Hematopoietic multipotent progenitor cell treated with erythropoietin and hydrocortisone succinate and interleukin-3 and kit ligand, for 17 days (in vitro differentiated cells): ENCODE results near the gene TMEM97.
A peak's percentile ranks its signal among the peaks of the same experiment; 100 is the strongest.

Source experiments
- DNase-seq: peaks from one replicate; pipeline ENCODE4 v3.0.0-alpha.2; 2015; ENCODE audit warnings: low spot score

The TMEM97 gene

DNA sequence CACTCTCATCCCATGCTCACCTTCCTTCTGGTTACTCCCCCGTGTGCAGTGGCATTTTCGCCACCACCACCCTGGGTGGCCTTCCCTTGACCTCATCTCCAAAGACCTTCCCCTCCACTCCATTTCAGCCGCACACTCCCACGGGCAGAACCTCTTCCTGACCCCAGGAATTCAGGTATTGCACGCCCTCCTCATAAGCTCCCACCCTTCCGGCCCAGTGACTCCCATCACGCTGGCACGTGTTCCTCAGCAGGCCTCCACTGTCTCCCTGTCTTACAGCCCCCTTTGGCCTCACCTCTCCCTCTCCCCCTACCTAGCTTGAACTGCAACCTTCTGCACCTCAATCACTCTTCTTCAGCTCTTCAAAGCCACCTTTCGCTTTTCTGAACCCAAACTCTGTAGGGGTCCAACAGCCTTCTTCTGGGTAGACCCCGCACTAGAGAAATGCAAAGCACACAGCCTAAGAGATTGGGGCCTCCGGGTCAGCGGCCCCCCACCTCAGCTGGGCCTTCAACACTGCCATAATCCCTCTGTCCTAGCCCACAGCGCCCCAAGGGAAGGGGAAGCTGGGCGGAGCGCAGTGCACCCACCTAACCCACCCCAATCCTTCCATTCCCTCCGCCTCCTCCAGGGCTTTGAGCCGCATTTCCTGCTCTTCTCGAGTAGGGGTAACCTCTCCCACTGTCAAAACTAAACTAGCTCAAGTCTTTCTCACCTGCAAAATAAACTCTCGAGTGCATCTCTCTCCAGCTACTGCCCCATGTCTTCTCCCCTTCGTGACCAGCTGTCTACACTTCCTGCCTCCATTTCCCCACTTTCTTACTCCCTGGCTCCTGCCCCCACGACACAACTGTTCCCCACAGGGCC lies 1.7 kb upstream of the TMEM97 start:
- no peak for DNase-seq

DNA sequence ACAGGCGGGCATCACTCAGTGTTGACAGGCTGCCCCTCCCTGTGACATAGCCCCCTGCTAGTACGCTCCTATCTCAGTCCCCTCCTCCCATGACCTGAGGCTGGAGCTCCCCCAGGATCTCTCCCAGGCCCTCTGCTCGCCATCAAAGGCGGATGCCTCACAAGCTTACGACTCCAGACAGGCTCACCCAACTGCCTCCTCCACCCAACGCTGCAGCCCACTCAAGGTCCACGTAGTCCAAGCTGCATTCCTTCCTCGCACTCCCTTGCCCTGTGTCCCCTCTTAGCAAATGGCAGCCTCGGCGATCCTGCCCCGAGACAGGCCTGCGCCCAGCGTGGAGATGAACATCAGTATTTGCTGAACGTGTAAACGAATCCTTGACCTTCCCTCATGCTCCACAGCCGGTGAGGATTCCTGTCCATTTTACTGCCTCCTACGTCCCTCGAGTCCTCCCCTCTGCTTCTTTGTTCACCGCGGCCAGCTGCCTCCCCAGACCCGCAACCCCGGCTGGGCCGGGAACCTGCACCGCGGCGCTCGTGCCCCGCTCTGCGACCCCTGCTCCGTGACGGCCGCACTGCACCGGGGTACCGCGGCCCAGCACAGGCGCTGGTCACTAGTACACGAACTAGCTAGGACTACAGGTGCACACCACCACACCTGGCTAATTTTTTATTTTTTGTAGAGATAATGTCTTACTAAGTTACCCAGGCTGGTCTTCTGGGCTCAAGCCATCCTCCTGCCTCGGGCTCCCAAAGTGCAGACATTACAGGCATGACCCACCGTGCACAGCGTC lies 838 bp upstream of the TMEM97 start:
- no peak for DNase-seq

DNA sequence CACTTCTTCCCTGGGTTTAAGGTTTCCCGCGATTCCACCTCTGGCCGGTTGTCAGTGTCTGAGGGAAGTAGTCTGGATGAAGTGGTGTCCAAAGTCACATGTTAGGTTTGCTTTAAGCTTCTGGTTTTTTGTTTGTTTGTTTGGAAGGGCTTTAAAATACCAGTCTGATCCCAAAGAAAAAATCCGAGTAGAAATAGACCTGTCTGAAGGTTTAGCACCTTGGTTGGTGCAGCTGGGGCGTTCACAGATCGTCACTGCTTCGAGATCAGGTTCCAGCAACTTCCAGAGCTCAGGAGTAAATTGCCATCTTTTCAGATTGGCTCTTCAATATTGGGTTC lies 567 bp downstream of the TMEM97 start:
- no peak for DNase-seq

DNA sequence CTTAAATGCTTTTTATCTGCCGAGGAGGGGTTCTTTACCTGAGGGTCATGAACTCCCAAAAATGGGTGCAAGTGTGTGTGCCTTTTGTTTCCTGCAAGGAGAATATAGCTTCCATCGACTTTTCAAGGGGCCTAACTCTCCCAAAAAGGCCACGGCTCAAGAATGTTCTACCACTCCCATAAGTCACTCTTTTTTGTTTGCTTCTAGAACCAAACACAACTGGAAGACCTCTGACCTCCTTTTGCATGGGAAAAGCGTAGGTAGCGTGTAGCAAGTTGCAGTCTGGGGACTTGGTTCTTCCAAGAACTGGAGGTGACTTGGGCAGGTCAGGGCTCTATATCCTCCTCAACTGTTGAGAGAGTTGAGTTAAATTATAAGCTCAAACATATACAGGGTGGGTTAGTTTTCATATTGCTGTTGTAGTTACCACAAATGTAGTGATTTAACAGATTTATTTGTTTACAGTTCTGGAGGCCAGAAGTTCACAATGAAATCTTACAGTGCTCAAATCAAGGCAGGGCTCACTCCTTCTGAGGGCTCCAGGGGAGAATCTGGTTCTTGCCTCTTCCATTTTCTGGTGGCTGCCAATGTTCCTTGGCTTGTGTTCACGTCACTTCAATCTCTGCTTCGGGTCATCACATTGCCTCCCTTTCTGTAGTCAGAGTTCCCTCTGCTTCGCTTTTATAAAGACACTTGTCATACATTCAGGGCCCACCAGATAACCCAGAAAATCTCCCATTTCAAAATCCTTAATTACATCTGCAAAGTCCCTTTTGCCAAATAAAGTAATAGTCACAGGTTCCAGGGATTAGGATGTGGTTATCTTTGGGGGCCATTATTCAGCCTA lies 1.4 kb downstream of the TMEM97 start:
- DNase-seq, result no peak

DNA sequence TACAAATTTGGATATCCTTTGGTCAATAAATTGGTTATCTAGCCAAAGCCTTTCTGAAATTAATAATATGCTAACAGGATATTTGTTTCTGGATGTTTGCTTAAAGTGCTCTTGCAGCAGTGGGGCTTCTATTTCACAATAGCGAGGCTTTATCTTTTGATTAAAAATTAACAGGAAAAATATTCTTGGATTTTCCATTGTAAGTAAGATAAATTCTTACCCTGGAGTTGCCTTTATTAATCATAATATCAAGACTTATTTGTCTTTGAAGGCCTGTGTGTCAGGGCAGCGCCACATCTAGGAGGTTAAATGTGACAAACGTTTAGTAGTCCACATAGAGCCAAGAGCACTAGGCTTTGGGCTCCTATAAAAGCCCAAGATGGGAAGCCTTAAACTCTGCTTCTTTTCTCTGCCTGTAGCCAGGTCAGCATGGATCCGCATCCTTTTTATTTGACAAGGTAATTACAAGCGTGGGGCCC lies 5.3 kb downstream of the TMEM97 start:
- DNase-seq, result no peak

DNA sequence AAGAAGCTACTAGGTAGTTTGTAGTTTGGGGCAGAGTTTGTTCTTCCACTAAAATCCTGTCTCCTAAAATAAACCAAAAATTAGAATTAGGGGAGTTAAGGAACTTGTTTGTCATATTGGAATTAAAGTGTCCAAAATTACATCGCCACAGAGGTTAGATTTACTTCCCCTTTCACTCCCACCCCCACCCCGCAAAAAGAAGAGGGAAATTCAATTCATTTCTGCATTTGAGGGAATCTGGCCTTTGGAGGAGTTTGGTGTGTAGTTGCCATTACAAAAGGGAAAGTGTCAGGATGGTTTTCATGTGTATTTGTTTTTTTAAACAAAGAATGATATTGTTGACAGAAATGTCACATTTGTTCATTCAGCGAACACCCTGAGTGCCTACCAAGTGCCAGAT lies 5.8 kb downstream of the TMEM97 start:
- DNase-seq, result no peak

DNA sequence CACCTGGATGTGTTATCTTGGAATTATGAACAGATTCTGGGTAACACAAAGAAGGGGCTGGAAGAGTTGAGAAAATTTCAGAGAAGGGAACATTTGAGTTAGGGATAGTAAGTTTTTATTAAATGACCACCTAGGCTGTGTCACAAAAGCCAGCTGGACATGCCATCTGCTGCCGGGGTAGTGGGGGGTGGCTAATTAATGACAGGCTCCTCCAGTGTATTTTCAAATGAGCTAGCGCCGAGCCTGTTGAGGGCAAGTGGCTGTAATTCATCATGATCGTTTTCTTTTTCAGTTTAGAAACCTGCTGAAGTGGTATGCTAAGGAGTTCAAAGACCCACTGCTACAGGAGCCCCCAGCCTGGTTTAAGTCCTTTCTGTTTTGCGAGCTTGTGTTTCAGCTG lies 6.2 kb downstream of the TMEM97 start:
- no peak for DNase-seq

DNA sequence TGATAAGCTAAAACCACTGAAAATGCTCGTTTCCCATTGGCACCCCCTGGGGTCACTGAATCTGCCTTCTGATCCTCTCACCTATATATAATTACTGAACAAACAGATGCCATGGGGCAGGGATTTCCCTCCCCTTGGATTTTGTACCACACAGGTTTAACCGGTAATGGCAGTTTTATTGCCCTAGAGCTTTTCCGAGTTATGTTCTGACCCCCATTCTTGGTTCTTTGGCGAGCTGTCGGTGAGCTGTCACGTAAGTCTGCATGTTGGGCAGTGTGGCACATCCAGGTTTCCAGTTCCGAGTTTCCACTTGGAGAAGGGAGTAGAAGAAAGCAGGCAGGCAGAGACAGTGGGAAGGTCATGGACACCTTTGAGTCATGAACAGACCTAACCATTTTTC lies 7.1 kb downstream of the TMEM97 start:
- DNase-seq, result no peak

DNA sequence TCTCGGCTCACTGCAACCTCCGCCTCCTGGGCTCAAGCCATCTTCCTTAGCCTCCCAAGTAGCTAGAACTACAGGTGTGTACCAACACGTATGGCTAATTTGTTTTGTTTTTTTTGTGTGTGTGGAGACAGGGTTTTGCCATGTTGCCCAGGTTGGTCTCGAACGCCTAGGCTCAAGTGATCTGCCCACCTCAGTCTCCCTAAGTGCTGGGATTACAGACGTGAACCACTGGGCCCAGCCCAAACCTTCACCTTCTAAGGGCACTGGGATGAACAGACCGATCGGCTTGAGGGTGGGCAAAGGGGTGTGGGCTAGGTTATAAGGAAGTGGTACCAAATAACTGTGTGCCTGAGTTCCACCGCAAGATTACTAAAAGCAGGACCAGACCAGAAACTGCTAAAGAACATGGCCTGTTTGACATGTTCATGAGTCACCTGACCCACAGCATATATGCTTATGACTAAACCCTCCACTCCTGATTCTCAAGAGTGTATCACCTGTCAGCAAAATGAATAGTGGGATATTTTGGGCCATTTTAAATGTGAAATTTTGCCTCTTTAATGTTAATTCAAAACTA lies 8.1 kb downstream of the TMEM97 start:
- DNase-seq, result no peak

DNA sequence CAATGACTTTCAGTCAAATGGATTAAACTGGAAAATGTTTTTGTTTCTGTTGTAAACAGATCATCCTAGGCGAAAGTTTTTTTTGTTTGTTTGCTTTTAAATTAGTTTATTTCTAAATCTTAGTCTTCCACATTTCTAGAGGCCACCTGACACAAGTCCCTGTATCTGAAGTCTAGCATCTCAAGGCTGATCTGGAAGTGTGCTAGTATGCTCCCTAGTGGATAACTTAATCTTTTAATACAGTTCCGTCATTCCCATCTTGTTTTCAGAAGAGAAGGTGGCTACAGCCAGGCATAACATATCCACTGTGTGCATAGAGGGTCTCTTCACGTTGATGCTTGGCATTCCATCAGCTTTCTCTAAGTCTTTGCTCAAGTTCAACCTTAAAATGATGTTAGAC lies 8.7 kb downstream of the TMEM97 start:
- no peak for DNase-seq

DNA sequence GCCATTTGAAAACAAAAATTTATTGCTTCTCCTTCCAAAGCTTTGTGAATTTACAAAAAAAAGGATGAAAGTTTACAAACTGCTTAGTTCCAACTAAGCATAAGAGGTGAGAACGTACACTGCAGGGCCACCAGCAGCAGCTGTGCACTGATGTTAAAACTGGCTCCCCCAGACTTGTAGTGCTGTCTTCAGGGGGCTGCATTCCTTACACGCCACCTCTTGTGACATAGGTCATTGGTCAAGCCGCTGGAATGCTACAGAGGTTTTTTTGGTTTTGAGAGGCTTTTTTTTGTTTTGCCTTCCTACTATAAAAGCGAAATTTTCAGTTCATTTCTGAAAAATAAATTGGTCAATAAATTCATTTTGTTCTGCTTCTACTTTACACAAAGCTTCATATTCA lies 9.3 kb downstream of the TMEM97 start:
- DNase-seq, result no peak

DNA sequence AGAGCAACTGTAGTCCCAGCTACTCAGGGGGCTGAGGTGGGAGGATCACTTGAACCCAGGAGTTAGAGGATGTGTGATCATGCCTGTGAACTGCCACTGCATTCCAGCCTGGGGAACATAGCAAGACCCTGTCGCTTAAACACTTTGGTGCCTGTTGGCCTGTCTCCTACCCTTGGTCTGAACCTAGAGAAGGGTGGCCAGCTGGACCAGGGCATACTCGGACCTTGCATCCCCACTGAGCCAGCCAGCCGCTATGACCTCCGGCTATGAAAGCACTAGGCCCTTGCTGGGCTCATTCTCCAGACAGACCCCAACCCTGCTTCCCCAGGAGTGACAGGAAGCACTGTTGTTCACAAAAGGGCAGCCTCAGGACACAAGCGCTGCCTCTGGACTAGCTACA lies 11.7 kb downstream of the TMEM97 start:
- DNase-seq, result no peak

DNA sequence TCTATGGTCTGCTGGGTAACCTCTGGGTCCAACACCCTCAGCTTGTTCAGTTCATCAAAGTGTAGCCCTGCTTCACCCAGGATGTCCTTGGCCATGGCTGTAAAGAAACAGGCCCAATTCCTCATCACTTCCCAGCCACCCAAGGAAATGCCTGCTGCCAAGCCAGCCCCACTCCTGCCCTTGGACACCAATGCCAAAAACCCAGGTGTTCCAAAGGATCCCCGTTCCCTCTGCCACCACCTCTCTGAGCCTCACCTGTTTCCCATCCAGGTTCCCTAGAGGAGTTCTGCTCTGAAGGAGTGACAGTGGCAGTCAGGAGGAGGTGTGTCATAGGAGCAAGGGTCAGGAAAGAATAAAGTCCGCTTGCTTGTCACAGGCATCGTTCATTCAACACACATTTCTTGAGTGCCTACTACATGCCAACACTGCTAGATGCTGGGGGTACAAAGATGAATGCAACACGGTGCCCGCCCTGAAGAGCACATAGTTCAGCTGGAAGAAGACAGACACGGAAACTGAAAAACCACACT lies 13.0 kb downstream of the TMEM97 start:
- DNase-seq, result no peak

DNA sequence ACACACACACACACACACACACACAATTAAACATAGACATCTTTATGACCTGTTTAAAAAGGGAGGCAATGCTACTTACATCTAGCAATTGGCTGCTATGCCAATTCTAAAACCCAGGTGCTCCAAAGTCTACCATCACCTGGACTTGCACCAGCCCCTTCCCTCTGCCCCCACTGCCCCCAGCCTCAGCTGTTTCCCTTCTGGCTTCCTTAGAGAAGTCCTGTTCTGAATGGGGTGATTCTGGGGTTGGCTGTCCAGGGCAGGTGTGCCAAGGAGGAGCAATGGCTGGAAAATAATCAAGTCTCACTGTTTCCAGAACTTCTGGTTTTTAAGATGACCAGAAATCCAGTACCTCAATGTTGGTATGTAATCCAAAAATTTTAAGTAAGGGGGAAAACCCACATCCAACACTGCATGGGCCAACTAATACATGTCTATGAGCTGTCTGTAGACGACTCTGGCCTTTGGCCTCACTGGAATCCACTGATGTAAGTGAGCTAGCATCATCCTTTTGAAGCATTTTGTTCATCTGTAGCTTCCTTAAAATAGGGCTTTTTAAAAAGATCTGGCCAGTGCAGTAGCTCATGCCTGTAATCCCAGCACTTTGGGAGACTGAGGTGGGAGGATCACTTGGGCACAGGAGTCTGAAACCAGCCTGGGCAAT lies 14.2 kb downstream of the TMEM97 start:
- no peak for DNase-seq

DNA sequence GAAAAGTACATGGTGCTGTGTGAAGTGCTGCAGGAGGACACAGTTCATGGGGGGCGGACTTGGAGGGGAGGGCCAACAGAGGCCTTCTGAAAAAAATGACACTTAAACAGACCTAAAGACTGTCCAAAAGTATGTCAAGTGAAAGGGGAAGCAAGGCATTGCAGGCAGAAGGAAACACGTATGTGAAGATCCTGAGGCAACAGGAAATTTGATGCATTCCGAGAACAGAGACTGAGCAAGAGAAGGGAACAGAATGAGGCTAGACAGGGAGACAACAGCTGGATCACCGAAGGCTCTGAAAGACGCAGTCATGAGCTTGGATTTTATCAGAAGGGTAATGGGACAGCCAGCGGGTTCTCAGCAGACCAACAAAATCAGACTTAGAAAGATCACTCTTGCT lies 15.2 kb downstream of the TMEM97 start:
- DNase-seq, result no peak

DNA sequence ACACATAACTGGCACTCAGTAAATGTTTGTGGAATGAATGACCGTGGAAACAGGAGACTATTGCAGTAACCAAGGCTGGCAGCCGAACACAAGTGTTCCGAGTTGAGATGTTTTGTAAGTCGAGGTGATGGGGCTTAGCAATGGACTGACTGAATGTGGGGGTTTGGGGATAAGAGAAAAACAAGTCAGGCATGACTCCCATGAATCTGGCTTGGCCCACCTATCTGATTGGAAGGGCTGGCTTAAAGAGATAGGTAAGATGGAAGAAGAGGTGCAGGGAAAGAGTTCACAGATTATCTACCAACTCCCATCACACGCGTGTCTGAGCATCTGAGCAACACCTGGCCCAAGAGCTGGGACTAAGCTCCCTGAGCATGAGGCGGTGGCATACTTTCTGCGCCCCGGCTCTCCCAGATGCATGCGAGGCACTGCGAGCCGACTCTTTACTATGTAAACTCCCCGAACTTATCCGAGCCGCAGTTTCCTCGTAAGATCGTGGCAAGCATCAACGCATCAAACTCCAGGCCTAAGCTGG lies 15.7 kb downstream of the TMEM97 start:
- DNase-seq, result peak; percentile 34

DNA sequence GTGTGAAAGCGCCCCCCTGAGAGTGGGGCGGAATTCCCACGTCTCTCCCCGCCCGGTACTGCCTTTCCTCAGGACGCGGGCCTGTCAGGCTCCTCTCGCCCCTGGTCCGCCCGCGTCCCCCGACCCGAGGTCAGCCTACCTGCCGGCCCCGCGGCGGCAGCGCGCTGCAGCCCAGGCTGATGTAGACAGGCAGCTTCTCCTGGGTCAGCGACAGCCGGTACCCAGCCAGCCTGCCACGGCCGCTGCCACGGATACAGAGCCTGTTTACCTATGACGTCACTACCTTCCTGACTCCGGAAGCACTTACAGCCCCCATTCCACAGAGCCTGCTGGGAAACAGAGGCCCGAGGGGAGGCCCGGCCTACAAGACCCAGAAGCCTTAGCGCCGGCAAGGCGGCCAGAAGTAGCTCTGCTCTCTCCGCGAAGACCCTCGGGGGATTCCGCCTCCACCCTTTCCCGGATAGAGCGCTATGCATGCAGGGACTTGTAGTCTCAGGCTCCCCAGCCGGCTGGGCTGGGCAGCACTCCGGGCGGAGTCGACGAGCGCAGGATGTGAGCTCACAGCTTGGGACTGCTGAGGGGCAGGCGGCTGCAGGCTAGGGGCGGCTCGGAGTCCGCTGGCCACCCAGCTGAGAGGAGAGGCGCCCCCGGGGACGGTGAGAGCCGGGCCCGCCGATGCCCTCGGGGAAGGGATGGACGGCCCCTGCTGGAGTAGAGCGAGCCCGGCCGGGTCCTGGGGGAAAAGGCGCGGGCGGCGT lies 16.4 kb downstream of the TMEM97 start, which contains the start of the genes IFT20 and TNFAIP1:
IFT20 (minus strand) TSS at position 272 of the 758 bp plus-strand sequence. CDS start 3,487 bp downstream, outside the sequence.
TNFAIP1 (plus strand) TSS at position 561 of the 758 bp plus-strand sequence. CDS start 3,761 bp downstream, outside the sequence.
- DNase-seq, result peak; percentile 98

DNA sequence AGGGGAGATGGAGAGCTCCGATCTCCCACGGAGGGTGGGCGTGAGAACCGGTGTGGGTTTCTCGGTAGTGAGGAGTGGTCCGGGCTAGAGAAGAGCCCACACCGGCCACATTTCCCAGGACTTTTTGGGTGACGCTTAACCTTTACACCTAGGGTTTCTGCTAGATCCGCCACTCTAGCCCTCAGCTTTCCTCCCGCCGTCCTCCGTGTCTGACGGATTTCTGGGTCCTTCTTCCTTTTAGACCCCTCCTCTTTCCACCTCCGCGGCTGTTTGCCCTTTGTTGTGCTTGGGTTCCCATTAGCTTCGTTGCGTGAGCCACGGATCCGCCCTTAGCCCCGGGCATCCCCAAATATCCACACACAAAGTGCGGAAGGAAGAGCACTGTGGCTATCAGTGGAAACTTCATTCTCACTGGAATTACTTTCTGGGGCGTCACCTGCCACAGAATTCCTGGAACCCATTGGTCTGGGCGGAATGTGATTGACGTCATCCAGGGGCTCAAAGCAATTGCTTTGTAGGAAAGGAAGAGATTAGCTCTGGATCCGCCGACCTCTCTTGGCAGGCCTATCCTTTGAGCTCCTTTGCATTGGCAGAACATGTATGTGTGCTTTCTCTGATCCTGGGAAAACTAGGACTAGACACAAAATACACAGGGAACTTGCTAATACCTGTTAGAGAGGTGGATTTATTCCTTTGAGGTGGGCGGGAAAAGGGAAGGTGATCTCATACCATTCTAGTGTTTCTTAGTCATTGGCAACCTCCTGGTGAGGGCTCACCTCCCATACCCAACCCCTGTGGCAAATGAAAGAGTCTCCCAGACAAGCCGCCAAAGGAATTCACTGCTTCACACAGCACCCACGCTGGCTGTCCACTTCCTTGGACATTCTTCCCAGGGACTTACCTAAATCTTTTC lies 17.2 kb downstream of the TMEM97 start:
- peak; percentile 32 for DNase-seq
